ENCODE measurements around the gene FOLR1.
A peak's percentile ranks its signal among the peaks of the same experiment; 100 is the strongest.

FOLR1 gene

GRCh38 chr11:72240461-72241290, 48.7 kb downstream of the FOLR1 start:
- Histone ChIP-seq H3K27ac (ENCODE audit: insufficient read depth, low read depth, low read length, poor library complexity, severe bottlenecking) (no peak overlapping the region), H3K27me3 (ENCODE audit: control insufficient read depth, insufficient read depth, low read length, poor library complexity, severe bottlenecking) (peaks cover 73% of the 10 kb centered on the region), H3K4me3 (ENCODE audit: insufficient read depth, low read depth, low read length) (peak overlapping the region; percentile 31), H3K4me1 (ENCODE audit: control insufficient read depth, insufficient read depth, low read length) (peaks cover 25% of the 10 kb centered on the region), H3K9me3 (ENCODE audit: control insufficient read depth, low read length) (no peaks in the 10 kb centered on the region), H3K36me3 (ENCODE audit: control insufficient read depth, insufficient read depth, low read length) (peaks cover 8% of the 10 kb centered on the region)
- 37 to 38% methylated on average over 44 of the region's 44 CpGs for WGBS, 2 experiments

DNA sequence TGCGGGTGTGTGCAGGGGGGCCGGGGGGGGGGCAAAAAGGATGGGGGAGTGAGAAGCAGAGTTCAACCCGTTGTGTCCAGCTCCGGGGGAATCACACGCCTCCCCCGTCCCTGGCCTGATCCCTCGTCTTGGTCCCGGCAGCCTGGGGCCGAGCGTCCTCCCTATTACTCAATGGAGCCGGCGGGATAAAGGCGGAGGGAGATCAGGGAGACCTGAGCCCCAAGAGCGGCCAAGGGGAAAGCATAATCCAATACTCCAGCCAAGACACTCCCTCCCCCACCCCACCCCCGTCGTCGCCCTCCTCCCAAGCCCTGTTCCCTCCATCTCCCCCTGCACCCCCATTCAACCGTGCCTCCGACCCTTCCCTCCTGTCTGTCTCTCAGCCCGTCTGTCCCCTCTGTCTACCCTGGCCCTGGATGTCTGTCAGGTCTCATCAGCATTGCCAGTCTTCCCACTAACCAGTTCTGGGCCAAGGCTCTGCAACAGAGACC, 49.4 kb downstream of the FOLR1 start:
- WGBS, 2 experiments = 32 to 40% methylated on average over 18 to 20 of the region's 20 CpGs
- H3K4me1 ChIP-seq (ENCODE audit: control insufficient read depth, insufficient read depth, low read length) = peaks cover 25% of the 10 kb centered on the region
- H3K9me3 ChIP-seq (ENCODE audit: control insufficient read depth, low read length) = no peaks in the 10 kb centered on the region
- peaks cover 8% of the 10 kb centered on the region for H3K36me3 ChIP-seq (ENCODE audit: control insufficient read depth, insufficient read depth, low read length)
- H3K4me3 ChIP-seq (ENCODE audit: insufficient read depth, low read depth, low read length) = no peak overlapping the region
- H3K27me3 ChIP-seq (ENCODE audit: control insufficient read depth, insufficient read depth, low read length, poor library complexity, severe bottlenecking) = peaks cover 80% of the 10 kb centered on the region
- no peak overlapping the region for H3K27ac ChIP-seq (ENCODE audit: insufficient read depth, low read depth, low read length, poor library complexity, severe bottlenecking)

DNA sequence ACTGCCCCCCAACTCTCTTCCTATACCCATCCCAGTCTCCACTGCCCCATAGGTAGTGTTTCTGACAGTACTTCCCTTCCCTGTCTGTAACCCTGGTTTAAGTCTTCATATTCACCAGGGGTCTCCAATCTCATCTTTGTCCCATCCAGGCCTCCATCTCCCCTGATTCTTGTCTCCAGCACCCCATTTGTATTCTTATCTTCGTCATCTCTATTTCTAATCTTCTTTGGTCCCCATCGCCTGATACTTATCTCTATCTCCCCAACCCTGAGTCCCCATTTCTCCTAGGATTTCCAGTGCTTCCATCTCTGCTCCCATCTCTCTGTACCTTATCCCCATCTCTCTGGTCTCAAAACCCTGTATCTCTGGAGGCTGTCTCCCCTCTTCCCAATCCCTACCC, 50.2 kb downstream of the FOLR1 start:
- no peak overlapping the region for H3K4me3 ChIP-seq (ENCODE audit: insufficient read depth, low read depth, low read length)
- H3K27me3 ChIP-seq (ENCODE audit: control insufficient read depth, insufficient read depth, low read length, poor library complexity, severe bottlenecking) = peaks cover 88% of the 10 kb centered on the region
- WGBS, 2 experiments = 94 to 97% methylated on average over 2 of the region's 2 CpGs
- no peaks in the 10 kb centered on the region for H3K9me3 ChIP-seq (ENCODE audit: control insufficient read depth, low read length)
- peaks cover 25% of the 10 kb centered on the region for H3K4me1 ChIP-seq (ENCODE audit: control insufficient read depth, insufficient read depth, low read length)
- no peak overlapping the region for H3K27ac ChIP-seq (ENCODE audit: insufficient read depth, low read depth, low read length, poor library complexity, severe bottlenecking)
- H3K36me3 ChIP-seq (ENCODE audit: control insufficient read depth, insufficient read depth, low read length) = peaks cover 6% of the 10 kb centered on the region

DNA sequence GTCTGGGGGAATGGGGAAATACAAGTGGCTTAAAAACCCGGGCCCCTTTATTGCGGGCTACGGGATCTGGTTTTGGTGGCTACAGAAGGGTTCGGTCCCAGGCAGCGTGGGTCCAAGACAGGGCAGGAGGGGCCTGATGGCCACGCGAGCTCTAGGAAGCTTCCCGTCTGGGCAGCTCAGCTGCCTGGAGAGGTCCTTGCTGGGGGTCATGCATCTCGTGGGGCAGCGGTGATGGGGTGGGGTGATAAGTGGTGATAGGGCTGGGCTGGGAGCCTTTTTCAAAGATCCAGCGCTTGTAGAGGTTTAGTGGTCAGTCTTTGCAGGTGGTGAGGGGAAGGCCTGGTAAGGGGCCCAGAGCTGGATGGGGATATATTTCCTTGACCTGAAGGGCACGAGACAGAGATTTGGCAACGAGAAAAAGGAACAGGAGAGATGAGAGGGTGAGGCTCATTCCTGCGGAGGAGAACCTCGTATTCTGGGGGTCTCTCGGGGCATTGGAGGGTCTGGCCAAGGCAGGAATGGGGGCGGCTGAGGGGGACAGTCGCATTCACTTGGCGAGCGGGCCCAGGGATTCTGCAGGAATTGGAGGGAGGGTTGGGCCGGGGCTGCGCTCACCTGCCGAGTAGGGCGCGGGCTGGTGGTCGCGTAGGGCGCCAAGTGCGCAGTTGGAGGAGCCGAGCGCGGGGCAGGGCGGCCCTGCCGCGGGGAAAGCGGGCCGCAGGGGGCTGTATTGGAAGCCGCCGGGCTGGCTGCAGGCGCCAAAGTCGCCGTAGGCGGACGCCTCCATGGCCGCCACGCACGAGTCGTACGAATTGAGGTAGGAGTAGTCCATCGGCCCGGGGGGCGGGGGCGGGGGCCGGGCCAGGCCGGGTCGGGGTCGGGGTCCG, 51.5 kb downstream of the FOLR1 start:
- Histone ChIP-seq H3K27ac (ENCODE audit: insufficient read depth, low read depth, low read length, poor library complexity, severe bottlenecking) (no peak overlapping the region), H3K36me3 (ENCODE audit: control insufficient read depth, insufficient read depth, low read length) (no peaks in the 10 kb centered on the region), H3K27me3 (ENCODE audit: control insufficient read depth, insufficient read depth, low read length, poor library complexity, severe bottlenecking) (peaks cover 97% of the 10 kb centered on the region), H3K4me3 (ENCODE audit: insufficient read depth, low read depth, low read length) (peak overlapping the region; percentile 48), H3K4me1 (ENCODE audit: control insufficient read depth, insufficient read depth, low read length) (peaks cover 23% of the 10 kb centered on the region), H3K9me3 (ENCODE audit: control insufficient read depth, low read length) (no peaks in the 10 kb centered on the region)
- WGBS, 2 experiments = 18 to 19% methylated on average over 58 of the region's 58 CpGs

DNA sequence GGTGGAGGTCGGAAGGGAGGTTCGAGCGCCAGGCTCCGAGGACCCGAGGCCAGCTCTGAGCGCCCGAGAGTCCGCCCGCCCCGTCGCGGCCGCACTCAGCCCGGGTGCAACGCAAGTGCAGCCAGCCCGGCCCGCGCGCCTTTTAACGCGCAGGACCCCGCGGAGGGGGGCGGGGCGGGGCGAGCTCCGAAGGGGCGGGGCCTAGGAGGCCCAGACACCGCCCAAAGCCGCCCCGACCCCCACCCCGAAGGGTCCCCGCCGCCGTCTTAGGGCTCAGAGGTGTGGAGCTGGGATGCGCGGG, 52.1 kb downstream of the FOLR1 start, which contains the start of gene PHOX2A:
PHOX2A (minus strand) TSS at position 117 of the 301 bp plus-strand sequence. CDS start 172 bp downstream, outside the sequence.
- Histone ChIP-seq H3K27me3 (ENCODE audit: control insufficient read depth, insufficient read depth, low read length, poor library complexity, severe bottlenecking) (peaks cover 97% of the 10 kb centered on the region), H3K36me3 (ENCODE audit: control insufficient read depth, insufficient read depth, low read length) (no peaks in the 10 kb centered on the region), H3K27ac (ENCODE audit: insufficient read depth, low read depth, low read length, poor library complexity, severe bottlenecking) (no peak within 1 kb of the TSS)

GRCh38 chr11:72244361-72245262, 52.7 kb downstream of the FOLR1 start:
- WGBS, 2 experiments = 2% methylated on average over 46 of the region's 46 CpGs
- Histone ChIP-seq H3K9me3 (ENCODE audit: control insufficient read depth, low read length) (no peaks in the 10 kb centered on the region), H3K4me1 (ENCODE audit: control insufficient read depth, insufficient read depth, low read length) (peaks cover 12% of the 10 kb centered on the region), H3K27me3 (ENCODE audit: control insufficient read depth, insufficient read depth, low read length, poor library complexity, severe bottlenecking) (peaks cover 91% of the 10 kb centered on the region), H3K27ac (ENCODE audit: insufficient read depth, low read depth, low read length, poor library complexity, severe bottlenecking) (no peak overlapping the region), H3K4me3 (ENCODE audit: insufficient read depth, low read depth, low read length) (peak overlapping the region; percentile 48), H3K36me3 (ENCODE audit: control insufficient read depth, insufficient read depth, low read length) (no peaks in the 10 kb centered on the region)

More for the DNA sequence above, 52.1 kb downstream of the FOLR1 start, which contains the start of gene PHOX2A:
- Histone ChIP-seq H3K9me3 (ENCODE audit: control insufficient read depth, low read length) (no peaks in the 10 kb centered on the region), H3K4me1 (ENCODE audit: control insufficient read depth, insufficient read depth, low read length) (peaks cover 18% of the 10 kb centered on the region), H3K4me3 (ENCODE audit: insufficient read depth, low read depth, low read length) (peak within 1 kb of the TSS; percentile 48)
- WGBS, 2 experiments = 0% methylated on average over 37 of the region's 37 CpGs

DNA sequence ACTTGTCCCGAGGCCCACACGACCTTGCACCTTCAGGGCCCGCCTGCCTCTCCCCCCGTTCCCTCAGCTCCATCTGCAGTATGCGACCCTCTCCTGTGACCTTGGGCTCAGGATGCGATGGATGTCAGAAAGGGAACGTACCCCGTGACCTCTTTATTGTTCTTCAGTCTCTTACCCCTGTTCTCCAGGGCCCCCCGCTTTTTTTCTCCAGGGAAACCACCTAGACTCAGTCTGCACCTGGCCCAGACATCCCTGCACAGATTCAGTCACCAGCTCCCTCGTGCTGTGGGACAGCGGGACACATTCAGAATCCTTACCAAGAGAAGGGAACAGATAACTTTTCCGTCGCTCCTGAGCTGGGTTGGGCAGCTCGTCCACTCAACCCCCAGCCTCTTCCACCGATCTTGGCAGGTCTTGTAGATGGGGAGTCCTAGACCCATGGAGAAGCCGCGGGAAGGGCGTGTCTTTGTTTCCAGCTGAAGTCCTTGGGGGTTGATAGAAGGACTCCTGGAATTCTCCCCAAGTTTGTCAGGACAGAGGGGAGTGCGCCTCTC, 53.4 kb downstream of the FOLR1 start:
- H3K36me3 ChIP-seq (ENCODE audit: control insufficient read depth, insufficient read depth, low read length) = no peaks in the 10 kb centered on the region
- H3K9me3 ChIP-seq (ENCODE audit: control insufficient read depth, low read length) = no peaks in the 10 kb centered on the region
- H3K4me3 ChIP-seq (ENCODE audit: insufficient read depth, low read depth, low read length) = no peak overlapping the region
- peaks cover 84% of the 10 kb centered on the region for H3K27me3 ChIP-seq (ENCODE audit: control insufficient read depth, insufficient read depth, low read length, poor library complexity, severe bottlenecking)
- H3K27ac ChIP-seq (ENCODE audit: insufficient read depth, low read depth, low read length, poor library complexity, severe bottlenecking) = no peak overlapping the region
- peaks cover 11% of the 10 kb centered on the region for H3K4me1 ChIP-seq (ENCODE audit: control insufficient read depth, insufficient read depth, low read length)
- WGBS, 2 experiments = 16 to 17% methylated on average over 19 of the region's 19 CpGs
